NCI-H1694 treated with DMSO at 0.1 percent for 48 hours (cell line): ENCODE data around the gene GLIPR2.
"Not testable (repeated sequence)": the region's sequence is repeated elsewhere in the genome, so short reads cannot be mapped to it uniquely, and the experiment has no call there.

Experiments used
- DNase-seq: peaks from one replicate; lab custom pipeline; 2025; lab: John Stamatoyannopoulos, UW

GLIPR2 gene, protein sequence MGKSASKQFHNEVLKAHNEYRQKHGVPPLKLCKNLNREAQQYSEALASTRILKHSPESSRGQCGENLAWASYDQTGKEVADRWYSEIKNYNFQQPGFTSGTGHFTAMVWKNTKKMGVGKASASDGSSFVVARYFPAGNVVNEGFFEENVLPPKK

DNA sequence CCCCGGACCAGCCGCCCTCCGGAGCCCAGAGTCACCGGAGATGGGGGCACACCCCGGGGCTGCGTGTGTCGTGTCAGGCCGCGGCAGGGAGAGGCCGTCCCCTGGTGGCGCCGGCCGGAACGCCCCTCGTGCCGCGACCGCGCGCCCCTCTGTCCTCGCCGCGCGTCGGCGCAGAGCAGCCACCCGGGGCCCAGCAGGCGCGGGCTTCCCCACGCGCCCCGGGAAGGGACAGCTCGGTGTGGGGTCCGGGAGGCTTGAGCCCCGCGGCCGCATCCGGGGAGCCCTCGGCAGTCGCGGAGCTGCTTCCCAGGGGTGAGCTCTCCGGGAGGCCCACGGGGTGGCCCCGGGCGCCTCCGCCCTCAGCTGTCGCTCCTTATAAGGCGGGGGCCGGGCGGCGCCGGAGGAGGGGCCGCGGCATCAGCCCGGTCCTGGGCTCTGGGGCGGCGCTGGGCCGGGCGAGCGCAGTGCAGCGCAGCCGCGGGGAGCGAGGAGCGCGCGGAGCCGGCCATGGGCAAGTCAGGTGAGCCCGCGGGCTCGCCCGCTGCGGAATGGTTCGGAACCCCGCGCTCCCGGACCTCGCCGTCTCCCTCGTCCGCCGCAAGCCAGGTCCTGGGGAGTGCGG, at the start of gene GLIPR2:
GLIPR2 (plus strand) TSS at position 462 of the 622 bp plus-strand sequence; CDS start at position 508, 46 bp downstream.
- peak; percentile 59 for DNase-seq

GRCh38 chr9:36087054-36087453, 49.5 kb upstream of the GLIPR2 start:
- not testable (repeated sequence) for DNase-seq

DNA sequence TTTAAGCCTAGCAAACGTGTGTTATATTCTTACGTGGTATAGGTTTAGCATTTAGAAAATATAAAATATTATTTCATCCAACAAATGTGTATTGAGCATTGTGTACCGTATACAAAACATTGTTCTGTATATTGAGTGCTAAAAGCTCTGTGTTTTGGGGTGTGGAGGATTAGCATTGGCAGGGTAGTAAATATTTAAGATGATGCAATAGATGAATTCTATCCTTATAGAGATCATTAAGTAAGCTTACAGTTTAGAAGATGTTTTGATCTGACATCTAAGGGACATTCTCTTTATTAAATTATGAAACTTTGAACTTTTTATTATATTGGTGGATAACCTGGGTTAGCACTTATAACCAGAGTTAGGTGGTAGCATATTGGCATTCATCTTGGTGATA, 48.5 kb upstream of the GLIPR2 start:
- DNase-seq: no peak

DNA sequence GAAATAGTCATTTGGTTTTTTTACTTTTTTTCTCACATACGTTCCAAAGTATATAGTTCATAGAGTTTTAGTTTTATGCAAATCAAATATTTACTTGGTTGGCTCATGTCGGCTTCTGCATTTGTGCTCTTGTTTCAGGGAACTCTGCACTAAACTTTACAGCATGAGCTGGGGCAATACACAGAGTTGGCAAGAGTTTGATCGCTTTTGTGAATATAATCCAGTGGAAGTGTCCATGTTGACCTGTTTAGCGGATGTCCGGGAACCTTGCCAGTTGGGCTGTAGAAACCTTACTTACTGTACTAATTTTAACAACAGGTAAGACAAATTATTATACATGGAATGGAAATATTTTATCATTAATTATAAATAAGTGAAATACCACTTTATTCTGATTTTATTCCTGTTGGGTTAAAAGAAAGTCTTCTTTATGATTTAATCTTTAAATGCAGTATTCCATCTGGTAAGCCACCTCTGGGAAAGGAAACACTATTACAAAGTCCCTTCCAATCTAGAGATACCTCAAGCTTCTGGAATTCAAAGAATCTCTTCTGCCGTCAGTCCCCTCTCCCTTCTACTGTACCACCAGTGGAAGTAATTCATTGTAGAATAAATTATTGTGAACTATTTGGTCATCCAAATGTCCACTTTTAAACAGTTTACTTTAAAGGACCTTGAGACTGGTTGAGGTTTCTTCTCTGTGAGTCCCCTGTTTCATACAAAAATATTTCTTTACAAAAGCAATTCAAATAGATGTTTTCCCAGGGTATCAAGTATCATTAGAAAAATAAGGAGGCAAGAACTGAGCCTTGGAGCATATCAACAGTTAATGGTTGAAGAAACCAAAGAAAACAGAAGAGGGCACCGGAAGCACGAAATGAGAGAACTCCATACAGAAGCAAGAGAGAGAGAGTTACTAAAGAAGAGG, 45.2 kb upstream of the GLIPR2 start:
- DNase-seq: no peak

DNA sequence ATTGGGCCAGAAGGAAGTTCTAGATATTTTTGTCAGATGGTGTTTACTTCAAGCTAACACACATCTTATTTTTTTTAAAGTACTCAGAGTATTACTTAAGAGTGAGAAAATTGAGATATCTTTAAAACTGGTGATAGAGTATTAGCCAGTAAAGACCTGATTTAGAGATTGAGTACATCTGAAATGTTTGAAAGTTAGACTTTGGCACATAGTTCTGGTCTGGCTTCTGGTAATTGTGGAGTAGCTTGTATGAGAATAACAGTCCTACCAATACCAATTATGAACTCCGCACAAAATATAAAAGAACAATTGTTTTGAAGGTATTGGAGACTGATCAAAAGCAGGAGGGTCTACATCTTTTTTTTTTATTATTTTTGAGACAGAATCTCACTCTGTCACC, 44.5 kb upstream of the GLIPR2 start:
- no peak for DNase-seq

- DNase-seq: no peak
These were observed 43.9 kb upstream of the GLIPR2 start for GRCh38 chr9:36092509-36093215.

- no peak for DNase-seq
These were observed 43.1 kb upstream of the GLIPR2 start for GRCh38 chr9:36093384-36093783.

DNA sequence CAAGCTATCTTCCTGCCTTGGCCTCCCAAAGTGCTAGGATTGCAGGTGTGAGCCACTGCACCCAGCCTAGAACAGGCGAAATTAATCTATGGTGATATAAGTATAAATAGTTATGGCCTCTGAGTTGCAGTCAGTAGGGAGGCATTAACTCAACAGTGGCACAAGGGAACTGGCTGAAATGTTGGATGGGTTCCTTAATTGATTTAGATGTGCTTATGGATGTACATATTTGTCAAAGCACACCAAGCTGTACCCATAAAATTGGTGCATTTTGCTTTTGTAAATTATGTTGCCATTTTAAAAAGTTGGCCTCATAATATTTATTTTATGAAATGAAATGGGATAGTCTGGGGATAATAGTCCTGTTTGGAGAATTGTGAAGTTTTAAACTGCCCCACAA, 36.8 kb upstream of the GLIPR2 start:
- DNase-seq: no peak

DNA sequence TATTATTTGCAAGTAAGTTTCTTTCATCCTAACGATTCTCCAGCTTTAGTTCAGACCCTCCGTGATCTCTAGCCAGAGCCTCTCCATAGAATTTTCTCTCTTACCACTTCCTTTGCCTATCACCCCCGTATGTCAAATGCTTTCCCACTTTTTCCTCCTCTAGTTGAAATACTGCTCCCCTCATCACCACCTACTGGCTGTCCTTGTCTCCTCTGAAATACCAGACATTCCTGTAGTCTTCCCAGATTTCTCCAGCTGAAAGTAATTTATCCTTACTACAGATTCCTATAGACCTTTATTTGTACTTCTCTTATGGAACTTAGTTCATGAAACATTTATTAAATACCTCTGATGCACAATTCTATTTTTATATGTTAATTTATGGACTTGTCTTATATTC, 36.0 kb upstream of the GLIPR2 start:
- DNase-seq: no peak

GRCh38 chr9:36101916-36102741, 34.4 kb upstream of the GLIPR2 start:
- DNase-seq: no peak

DNA sequence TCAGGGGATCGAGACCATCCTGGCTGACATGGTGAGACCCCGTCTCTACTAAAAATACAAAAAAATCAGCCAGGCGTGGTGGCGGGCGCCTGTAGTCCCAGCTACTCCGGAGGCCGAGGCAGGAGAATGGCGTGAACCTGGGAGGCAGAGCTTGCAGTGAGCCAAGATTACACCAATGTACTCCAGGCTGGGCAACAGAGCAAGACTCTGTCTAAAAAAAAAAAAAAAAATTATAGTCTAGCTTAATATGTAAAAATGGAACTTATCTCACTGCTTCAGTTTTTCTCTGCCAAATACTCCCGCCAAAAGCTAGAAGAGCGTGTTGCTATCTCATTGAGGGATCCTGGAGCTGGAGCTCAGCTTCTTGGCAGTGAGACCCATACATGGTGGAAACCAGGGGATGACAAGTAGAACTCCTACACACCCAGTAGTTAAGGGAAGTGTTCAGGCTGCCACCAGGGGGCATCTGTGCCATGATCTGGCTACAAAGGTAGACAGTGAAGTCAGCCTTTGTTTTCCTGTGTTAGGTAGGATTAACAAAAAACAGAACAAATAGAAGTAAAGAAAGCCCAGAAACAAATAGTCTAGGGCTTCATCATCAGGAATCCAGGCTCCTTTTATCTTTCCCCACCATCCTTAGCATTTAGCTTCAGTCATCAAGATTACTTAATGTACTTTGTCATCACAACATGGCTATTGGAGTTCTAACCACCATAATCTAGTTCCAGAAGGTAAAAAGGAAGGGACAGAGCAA, 33.6 kb upstream of the GLIPR2 start:
- peak; percentile 62 for DNase-seq

DNA sequence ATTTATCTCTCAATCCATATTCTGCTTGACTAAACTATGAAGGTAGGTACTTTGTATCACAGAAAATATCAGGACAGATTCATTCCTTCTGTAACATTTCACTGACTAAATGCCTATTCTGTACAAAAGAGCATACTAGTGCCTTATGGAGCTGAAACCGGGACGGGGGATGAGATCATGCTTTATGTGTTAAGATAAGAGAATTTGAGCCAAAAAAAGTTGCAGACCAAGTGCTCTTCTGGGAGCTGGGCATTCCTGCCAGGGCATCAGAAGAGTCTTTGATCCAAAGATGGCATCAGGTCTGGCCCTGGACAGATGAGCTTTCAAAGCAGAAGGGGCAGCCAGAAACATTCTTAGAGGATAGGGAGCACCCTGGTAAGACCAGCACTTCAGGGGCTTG, 27.5 kb upstream of the GLIPR2 start:
- DNase-seq: no peak

DNA sequence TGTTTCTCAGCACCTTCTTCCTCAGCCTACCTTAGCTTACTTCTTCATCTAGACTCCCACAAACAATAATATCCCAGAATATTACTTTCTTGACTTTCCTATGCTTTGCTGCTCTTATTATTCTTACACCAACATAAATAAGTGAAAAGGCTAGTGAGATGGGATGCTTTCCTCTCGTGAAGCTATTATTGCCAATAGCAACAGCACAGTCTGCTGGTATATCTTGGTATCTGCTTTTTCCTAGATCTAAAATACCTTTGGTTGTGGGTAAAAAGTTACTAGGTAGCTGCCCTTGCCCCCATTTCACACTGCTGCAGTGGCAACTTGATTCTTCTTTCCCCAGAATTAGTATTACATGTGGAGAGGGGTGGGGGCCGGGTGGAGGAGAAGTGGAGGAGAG, 26.1 kb upstream of the GLIPR2 start:
- no peak for DNase-seq

DNA sequence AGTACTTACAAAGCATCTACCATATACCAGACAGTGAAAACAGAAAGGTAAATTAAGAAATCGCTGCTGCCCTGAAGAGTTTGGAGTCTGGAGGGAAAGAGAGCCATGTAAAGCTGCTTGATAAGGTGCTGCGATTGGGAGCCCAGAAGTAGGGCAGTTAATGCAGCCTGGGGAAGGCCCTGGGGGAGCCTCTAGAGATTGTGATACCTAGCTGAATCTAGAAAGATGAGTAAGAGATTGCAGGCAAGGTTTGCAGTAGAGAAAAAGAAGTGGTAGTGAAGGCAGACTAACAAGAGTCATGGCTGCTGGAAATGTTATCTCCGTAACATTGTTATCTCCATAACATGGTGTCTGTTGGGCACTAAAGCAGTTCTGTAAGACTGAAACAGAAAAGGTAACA, 24.0 kb upstream of the GLIPR2 start:
- no peak for DNase-seq

GRCh38 chr9:36113999-36114398, 22.5 kb upstream of the GLIPR2 start:
- no peak for DNase-seq

- no peak for DNase-seq
These were observed 19.9 kb upstream of the GLIPR2 start for GRCh38 chr9:36116593-36116992.

- DNase-seq: no peak
These were observed 18.3 kb upstream of the GLIPR2 start for GRCh38 chr9:36118201-36118600.

- DNase-seq: no peak
These were observed 17.8 kb upstream of the GLIPR2 start for GRCh38 chr9:36118706-36119105.

DNA sequence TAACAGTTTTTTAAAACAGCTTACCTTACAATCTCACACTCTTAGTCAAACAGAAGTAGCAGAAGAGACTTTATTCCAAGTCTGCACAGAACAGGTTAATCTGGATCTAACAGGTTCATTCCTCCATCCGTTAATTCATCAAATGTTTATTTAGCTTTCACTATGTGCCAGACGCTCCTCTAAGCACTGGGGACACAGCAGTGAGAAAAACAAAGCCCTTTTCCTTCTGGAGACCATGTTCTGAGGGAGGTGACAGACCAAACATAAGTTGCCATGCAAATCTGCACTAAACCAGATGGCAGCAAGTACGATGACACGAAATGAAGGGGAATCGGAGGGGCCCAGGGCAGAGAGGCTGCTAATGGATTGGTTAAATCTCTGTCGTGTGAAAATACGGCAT, 17.1 kb upstream of the GLIPR2 start:
- DNase-seq: peak; percentile 15

DNA sequence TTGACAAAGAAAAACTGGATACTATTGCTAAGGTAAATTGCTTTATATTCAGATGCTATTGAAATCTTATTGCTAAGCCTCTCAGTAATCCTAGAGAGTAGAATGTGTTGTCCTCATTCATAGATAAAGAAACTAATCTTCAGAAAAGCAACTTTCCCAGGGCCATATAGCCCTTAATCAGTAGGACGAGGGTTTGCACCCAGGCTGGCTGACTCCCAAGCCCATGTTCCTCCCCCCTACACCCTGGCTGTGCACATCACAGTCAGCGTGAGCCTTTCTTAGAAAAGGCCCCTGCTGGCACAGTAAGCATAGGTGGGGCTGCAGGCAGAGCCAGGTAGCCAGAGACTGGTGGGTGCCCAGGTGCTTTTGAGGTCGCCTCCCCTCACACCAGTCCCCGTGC, 15.8 kb upstream of the GLIPR2 start:
- no peak for DNase-seq

DNA sequence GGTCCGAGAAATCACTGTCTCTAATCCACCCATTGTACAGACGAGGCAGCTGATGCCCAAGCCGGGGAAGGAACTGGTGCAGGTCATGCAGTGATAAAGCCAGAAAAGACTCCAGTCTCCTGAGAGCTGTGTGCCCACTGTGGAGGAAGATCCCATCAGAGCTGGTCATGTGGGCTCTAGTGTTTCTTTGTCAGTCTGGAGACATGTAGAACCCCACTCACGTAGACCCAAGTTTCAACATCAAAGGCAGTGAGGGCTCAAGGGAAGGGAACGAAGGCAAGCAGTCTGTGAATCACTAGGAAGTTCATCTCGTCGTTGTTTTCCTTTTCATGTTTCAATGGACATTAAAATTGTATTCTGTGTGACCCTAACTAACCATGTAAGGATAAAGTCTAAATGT, 14.6 kb upstream of the GLIPR2 start:
- DNase-seq: no peak
